HG03342 (cell line): ENCODE data around the gene ACTR3.
"Not testable (repeated sequence)": the region's sequence is repeated elsewhere in the genome, so short reads cannot be mapped to it uniquely, and the experiment has no call there.

ENCODE experiments used
- ATAC-seq: cut with Tn5 transposase; IDR thresholded peaks from one replicate; pipeline ENCODE4 v1.9.1; 2021; ENCODE audit warnings: mild to moderate bottlenecking, moderate library complexity; ENCODE audit not compliant: unreplicated experiment

Gene ACTR3

DNA sequence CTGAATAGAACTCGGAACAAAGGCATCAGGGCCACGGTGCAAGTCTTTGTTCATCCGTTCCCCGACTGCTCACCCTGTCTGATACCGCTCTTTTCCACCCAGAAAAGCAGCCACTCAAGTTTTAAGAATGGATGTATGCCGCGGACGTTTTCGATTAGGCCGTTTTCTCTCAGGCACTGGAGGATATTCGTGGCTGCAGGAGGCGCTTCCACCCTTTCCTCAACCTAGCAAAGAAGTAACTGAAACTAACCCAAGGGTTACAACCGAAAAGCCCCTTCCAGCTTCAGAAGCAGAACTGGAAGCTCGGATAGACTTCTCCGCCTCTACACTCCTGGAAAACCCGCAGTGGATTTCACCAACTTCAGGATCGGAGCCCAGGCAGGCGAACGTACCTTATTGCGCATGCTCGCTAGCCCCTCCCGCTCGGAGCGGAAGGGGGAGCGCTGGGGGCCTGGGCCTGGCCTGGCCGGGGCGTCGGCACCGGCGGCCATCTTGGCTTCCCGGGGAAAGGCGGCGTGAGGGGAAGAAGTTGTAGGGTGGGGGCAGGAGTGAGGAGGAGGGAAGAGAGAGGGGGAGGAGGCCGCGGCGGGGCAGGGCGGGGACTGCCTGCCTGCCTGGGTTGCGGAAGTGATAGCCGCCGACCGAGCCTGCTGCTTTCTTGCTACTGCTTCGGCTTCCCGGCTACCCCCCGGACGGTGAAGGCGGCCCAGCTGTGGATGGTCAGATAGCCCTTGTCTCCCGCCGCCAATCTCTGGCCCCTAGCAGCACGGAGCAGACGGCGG lies at the start of gene ACTR3:
Gene ACTR3 (plus strand): TSS at position 619 of the 782 bp plus-strand sequence. CDS start 191 bp downstream, outside the sequence.
- peak; percentile 53 for ATAC-seq

GRCh38 chr2:113840518-113840917 lies 49.4 kb upstream of the ACTR3 start:
- no peak for ATAC-seq

DNA sequence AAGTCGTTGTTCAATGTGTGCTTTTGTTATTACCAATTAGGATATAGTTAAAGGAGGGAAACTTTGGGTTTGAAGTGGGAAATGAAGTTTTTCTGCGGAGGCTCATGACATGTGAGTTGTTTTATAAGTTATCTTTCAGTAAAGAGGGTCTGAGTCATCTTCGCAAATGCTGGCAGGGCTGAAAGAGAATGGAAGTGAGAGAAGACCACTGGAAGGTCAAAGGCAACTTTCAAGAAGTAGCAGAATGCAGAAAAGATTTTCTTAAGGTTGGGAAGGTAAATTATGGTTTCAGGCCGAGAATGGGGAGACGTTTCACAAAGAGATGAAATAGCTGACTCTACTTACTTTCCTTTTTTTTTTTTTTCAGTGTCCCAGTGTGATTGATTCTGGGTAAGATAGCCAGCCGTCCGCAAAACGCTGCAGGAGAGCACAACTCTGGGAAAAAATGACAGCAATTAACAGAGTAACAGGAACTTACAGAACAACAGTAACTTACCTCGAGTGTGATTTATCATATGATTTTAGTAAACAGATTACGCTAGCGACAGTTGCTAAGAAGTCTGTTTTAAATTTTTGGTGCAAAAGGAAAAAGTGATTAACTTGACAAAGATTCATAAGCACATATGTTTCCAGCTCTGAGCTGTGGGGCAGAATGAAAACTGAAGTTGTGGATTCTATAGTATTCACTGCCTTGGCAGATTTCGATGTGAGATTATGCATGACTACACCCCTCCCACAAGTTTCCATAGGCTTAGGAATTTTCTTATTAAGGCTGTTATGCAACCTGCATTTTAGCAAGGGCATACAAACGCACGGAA lies 46.8 kb upstream of the ACTR3 start:
- ATAC-seq: no peak

DNA sequence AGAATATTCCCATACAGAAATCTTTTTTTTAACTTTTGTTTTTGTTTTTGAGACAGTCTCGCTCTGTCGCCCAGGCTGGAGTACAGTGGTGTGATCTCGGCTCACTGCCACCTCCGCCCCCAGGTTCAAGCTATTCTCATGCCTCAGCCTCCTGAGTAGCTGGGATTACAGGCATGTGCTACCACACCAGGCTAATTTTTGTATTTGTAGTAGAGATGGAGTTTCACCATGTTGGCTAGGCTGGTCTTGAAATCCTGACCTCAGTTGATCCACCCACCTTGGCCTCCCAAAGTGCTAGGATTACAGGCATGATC lies 46.2 kb upstream of the ACTR3 start:
- ATAC-seq: not testable (repeated sequence)

DNA sequence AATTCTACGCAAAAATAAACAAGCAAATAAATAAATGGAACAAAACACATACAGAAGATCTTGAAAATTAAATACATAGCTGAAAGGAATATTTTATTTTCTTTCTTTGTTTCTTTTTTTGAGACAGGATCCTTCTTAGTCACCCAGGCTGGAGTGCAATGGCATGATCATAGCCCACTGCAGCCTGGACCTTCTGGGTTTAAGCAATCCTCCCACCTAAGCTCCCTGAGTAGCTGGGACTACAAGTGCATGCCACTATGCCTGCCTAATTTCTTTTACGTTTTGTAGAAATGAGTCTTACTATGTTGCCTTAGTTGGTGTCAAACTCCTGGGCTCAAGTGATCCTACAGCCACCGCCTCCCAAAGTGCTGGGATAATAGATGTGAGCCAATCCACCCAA lies 44.6 kb upstream of the ACTR3 start:
- no peak for ATAC-seq

DNA sequence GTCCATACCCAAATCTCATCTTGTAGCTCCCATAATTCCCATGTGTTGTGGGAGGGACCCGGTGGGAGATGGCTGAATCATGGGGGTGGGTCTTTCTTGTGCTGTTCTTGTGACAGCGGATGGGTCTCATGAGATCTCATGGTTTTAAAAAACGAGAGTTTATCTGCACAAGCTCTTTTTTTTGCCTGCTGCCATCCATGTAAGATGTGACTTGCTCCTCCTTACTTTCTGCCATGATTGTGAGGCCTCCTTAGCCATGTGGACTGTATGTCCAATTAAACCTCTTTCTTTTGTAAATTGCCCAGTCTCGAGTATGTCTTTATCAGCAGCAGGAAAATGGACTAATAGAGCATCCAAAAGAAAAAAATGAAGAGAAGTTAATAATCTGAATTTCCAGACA lies 44.1 kb upstream of the ACTR3 start:
- not testable (repeated sequence) for ATAC-seq

DNA sequence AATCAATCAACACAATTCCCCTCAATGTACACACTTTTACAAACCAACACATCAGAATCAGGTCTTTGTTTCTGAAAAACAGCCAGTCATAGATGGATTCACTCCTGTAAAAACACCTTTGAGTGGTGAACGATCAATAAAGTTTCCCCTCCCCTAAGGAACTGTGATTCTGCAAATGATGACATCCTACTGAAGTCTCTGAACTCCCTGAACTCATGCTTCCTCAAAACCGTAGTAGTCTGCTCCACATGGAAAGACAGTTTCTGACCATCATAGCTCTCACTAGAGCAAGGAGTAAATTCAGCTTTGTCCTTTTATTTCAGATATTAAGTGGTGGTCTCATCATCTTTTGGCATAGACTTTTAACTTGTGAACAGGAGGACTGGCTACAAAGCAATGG lies 43.5 kb upstream of the ACTR3 start:
- no peak for ATAC-seq

DNA sequence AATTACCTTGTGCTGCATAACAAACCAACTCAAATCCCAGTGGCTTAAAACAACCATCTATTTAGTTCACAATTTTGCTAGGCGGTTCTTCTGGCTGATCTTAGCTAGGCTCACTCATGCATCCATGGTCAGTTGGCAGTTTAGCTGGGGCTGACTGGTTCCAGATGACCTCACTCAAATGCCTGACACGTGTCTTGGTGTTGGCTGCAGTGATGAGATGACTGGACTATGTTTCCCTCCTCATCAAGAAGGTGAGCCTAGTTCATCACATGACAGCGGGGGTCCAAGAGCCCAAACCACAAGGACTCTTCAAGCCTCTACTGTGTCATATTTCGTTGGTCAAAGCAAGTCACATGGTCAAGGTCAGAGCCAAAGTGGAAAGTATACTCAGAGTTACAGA lies 42.7 kb upstream of the ACTR3 start:
- peak; percentile 64 for ATAC-seq

GRCh38 chr2:113848758-113849415 lies 41.0 kb upstream of the ACTR3 start:
- peak; percentile 49 for ATAC-seq

DNA sequence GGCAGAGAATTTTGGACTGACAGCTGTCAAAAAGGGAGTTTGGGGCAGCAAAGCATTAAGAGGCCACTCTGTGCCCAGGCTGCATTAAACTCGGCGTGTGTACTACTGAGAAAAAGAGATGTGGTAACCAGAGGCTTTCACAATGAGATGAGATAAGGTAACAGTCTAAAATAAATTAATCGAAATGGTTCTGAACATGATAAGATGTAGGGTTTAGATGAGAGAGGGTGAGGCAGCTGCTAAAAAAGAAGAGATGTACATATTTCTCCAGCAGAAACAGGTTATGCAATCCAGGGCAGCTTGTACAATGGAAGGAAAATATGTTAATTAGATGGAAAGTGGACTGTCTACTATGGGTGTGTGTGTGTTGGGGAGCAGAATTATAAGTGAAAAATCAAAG lies 39.2 kb upstream of the ACTR3 start:
- no peak for ATAC-seq

DNA sequence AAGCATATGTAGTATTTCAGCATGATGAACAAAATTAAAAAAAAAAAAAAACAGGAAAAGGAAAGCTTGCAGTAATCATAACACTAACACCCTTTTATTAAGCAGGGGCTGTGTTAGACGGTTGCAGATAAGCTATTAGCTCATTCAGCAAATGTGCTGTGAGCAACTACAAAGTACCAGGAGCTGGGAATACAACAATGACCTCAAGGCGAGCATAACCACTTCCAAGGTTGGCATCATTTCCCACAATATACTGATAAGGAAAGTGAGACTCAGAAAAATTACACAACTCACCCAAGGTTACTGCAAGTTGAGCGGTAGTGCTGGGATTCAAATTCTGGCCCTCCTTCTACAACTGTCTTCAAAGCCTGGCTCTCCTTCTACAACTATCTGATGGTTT lies 38.2 kb upstream of the ACTR3 start:
- ATAC-seq: no peak

GRCh38 chr2:113854208-113854607 lies 35.7 kb upstream of the ACTR3 start:
- no peak for ATAC-seq

DNA sequence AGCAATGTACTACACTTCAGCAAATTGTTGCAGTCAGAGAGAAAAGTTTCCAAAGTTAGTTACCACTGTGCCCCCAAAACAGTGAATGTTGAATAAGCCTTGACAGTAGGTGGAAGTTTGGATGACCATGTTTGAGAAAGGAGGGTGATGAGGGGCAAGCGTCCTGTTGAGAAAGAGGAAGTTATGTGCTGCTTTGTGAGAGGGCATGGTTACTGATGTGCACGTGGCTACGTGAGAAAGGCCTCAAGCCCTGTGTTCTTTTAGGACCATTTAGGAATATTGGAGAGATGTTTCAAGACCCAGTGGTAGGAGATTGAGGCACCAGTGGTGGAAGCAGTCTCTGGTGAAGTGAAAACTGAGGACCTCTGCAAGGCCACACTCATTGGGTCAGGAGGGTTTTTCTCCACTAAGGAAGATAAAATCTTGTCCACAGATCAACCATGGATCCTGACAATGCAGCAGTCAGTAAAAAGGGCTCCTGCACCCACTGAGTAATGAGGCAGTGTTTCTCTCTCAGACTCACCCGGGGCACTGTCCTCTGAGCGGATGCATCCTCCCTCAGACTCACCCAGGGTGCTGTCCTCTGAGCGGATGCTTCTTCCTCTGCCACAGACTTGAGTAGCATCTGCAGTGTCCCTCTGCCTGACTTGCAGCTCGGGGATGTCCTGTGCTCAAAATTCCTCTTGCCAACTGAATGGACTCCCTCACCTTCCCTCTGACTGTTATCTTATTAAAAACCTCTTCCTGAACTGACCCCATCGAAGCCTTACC lies 34.7 kb upstream of the ACTR3 start:
- no peak for ATAC-seq

GRCh38 chr2:113857464-113857863 lies 32.4 kb upstream of the ACTR3 start:
- no peak for ATAC-seq

DNA sequence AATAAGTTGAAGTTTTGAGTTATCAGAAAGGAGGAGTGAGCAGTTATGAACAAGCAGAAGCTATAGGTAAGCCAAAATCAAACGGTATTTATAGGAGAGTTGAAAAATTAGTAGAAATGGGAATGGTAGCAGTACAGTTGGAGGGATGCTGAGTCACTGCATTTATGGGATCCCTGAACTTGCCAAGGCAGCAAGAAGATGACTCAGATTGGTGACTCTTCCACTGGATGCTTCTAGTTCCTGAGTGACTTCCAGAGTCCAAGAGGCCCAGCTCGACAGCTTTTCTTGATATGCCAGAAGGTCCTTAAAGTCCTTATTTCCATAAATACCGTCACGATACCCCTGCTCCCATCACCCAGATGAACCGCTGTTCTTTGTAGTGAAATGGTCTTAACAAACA lies 31.1 kb upstream of the ACTR3 start:
- ATAC-seq: no peak

DNA sequence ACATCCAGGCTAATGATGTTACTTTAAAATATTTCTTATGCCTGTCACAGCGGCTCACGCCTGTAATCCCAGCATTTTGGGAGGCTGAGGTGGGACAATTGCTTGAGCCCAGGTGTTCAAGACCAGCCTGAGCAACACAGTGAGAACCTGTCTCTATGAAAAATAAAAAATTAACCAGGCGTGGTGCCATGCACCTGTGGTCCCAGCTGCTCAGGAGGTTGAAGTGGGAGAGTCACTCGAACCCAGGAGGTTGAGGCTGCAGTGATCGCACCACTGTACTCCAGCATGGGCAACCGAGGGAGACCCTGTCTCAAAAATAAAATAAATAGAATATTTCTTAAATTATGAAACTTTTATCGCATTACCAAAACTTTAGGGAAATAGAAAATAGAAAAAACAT lies 28.1 kb upstream of the ACTR3 start:
- ATAC-seq: no peak

- ATAC-seq: no peak
Measured at GRCh38 chr2:113863144-113863543, 26.7 kb upstream of the ACTR3 start.

- ATAC-seq: no peak
Measured at GRCh38 chr2:113867571-113867970, 22.3 kb upstream of the ACTR3 start.

- ATAC-seq: no peak
Measured at GRCh38 chr2:113869253-113869652, 20.6 kb upstream of the ACTR3 start.

- no peak for ATAC-seq
Measured at GRCh38 chr2:113872201-113872600, 17.7 kb upstream of the ACTR3 start.

DNA sequence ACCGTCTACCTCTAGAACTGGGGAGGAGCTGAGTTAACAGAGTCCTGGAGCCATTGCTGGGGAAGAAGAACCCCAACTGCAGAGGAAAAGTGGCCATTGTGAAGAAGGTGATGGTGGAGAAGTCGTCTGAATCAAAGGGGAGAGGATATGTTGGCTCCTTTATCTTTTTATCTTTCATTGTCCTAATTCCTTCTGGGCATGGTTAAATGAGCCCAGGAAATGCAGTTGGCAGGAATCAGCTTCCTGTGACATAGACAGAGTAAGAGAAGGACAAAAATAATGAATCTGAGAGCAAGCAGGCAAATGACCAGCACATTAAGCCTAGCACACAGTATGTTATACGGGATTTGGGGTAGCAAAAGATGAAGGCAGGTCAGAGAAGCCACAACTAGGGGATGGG lies 16.0 kb upstream of the ACTR3 start:
- ATAC-seq: no peak
